DMS53 treated with DMSO at 0.1 percent for 48 hours (cell line): Measurements from ENCODE around the gene TFIP11.

Source experiments
- DNase-seq: peaks from one replicate; lab custom pipeline; 2025; ENCODE audit not compliant: unreplicated experiment; lab: John Stamatoyannopoulos, UW

The TFIP11 gene

DNA sequence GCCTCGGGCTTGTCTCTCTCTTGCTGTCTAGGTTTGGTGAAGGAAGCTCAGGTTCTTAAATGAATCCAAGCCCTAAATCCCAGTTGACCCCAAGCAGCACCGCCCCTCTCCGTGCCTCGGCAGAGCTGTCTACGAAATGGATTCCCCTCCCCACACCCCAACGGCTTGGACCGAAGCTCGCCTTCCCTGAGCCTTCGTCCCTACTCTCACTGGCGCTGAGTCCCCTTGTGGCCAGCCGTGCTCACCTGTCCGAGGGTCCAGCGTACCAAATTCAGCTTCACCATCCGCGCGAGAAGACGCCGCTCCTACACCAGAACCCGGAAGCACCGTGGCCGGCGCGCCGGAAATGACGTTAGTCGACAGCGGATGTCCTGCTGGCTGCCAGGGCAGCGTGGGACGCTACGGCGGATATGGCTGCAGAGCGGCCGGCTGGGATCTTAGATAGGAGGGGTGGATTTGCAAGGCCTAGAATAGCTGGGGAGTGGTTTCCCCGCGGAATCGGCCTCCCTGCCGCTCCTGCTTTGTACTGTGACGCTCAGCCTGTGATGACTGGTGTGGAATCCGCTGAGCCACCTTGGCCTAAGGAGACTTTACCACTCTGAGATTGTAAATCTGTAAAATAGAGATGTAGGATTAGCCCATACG is at the start of gene TFIP11:
TFIP11 (minus strand) TSS at position 325 of the 645 bp plus-strand sequence. CDS start 2,201 bp downstream, outside the sequence.
- peak; percentile 4 for DNase-seq

DNA sequence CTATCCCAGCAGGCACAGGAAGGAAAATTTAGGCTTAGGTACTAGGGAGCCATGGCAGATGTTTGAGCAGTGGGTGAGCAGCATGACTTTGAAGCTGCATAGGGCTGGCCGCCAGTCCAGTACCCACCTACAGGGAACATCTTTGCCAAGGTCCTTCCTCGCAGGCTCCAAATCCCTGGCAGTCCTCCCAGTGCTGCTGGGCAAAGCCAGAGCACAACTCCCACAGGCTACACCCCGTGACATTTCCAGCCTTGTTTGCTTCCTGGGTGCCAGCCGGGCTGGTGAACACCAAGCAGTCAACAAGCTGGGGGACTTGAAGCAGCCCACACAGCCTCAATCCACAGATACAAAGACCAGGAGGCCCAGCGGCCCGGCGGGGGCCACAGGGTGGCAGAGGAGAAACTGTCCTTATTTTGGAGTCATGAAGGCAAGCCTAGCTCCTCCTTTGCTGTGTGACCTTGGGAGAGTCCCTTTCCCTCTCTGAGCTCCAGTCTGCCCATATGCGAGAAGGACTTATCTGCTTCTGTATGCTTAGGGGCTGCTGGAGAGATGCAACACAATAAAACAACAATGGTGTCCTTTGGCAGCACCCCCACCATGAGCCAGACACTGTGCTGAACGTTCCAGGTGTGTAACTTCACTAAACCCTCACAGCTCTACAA is 49.6 kb upstream of the TFIP11 start:
- no peak for DNase-seq

DNA sequence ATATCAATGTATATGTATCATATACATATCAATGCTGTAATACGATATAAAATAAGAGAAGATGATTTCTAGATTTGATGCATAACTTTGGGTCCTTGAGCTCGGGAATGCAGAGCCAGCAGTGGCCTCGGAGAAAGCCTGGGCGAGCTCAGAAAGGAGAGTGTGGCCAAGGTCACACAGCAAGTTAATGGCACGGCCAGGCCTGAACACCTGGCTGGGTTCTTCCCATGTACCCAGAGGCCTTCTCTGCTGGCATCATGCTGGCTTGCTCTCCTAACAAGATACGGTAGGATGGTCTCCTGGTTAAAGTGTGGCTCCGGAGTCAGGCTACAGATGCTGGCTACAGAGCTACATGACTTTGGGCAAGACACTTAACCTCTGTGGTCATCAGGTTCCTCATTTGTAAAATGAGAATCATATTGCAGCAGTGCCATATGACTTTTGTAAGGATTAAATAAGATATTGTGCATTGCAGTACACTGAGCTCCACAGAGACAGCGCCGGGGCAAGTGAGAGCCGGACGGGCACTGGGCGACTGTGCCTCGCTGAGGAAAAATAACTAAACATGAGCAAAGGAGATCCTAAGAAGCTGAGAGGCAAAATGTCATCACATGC is 47.8 kb upstream of the TFIP11 start:
- no peak for DNase-seq

DNA sequence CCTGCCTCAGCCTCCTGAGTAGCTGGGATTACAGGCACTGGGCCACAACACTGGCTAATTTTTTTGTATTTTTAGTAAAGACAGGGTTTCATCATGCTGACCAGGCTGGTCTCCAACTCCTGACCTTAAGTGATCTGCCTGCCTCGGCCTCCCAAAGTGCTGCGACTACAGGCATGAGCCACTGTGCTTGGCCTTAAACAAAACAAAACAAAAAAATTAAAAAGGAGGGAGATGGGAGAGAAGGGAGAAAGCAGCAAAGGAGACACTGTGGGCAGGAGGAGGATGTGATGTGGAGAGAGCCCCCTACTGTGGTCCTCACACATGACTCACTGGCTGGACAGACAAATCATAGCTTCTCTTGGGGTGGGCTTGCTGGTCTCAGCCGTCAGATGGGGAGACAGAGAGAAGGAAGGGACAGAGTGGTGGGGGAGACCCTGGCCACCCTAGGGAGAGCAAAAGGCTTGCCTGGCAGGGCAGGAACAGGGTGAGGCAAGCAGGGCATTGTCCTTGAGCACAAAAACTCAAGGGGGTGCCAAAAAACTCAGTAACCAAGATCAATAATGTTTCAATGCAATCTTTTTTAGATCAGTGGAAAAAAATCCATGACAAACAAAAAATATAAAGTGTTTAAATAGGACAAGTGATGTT is 46.1 kb upstream of the TFIP11 start:
- DNase-seq: no peak

DNA sequence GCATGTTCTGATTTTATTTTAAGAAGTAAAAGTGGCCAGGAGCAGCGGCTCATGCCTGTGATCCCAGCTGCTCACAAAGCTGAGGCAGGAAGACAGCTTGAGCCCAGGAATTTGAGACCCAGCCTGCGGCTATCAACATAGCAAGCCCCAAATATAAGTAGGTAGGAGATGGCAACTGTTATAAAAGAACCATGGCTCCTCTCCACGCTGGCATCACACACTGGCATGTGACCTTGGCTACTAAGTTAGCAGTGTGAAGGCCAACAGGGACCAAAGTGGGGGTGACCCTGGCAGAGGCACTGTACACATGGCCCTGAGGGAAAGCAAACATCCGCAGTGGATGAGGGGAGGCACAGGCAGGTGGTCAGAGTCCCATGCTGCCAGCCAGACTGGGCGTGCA is 44.6 kb upstream of the TFIP11 start:
- DNase-seq: no peak

DNA sequence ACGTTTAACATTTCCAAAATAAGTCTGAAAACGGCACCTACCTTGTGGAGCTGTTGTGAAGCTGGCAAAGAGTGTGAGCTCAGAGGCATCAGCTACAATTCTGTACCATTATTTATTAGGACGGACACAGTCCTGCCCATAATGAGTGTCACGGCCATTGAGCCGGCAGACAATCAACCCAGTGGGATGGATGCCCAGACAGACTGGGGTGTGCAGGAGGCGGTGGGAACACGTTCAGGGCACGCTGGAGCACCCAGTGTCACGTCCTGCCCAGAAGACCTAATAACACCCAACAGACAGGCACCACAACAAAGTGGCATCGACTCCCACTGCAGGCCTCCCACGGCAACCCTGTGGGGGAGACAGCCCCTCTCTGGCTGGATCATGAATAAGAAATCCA is 43.2 kb upstream of the TFIP11 start:
- no peak for DNase-seq

DNA sequence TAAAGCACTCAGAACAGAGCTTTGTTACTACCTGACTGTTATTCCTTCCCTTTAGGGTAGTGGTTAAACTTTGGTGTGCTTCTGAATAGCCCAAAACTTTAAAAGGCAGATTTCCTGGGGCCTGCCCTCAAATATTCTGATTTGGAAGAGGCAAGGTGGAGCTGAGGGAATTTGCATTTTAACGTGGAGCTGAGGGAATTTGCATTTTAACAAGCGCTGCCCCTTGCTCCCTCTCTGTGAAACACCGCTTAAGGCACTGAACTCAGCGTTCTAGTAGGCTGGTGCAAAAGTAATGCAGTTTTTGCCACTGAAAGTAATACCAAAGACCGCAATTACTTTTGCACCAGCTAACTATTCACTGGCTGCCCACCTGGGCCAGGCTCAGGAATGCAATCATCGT is 42.7 kb upstream of the TFIP11 start:
- no peak for DNase-seq

DNA sequence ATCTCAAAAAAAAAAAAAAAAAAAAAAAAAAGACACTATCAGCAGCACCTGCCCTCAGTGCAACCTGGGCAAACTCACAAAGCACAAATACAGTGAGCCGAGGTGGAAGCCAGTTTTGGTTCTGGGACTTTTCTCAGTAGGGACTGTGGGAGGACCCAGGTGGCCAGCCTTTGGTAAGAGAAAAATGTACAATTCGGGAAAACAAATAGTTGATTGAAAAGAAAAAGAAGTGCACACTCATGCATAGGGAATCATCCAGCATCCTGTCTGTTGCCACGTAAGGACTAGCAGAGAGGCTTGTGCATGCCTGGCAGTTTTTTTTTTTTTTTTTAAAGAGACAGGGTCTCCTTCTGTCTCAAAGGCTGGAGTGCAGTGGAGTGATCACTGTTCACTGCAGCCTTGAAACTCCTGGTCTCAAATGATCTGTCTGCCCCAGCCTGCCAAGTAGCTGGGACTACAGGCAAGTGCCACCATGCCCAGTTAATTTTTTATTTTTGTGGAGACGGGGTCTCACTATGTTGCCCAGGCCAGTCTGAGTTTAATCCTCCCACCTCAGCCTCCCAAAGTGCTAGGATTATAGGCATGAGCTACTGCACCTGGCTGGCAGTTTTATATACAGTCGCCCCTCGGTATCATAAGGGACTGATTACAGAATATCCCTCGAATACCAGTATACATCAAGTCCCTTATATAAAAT is 40.9 kb upstream of the TFIP11 start:
- no peak for DNase-seq

DNA sequence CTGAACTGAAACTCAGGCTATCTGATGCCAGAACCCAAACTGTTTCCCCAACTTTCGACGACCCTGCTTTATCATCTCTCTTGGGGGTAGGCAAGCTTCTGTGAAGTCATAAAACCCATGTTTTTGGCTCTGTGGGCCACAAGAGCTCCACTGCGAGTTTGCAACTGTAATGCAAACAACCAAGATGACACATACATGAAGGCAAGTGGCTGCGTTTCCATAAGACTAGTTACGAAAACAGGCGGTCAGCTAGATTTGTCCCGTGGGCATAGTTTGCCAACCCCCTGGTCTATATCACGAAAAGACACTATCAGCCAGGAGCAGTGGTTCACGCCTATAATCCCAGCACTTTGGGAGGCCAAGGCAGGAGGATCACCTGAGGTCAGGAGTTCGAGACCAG is 40.2 kb upstream of the TFIP11 start:
- DNase-seq: no peak

DNA sequence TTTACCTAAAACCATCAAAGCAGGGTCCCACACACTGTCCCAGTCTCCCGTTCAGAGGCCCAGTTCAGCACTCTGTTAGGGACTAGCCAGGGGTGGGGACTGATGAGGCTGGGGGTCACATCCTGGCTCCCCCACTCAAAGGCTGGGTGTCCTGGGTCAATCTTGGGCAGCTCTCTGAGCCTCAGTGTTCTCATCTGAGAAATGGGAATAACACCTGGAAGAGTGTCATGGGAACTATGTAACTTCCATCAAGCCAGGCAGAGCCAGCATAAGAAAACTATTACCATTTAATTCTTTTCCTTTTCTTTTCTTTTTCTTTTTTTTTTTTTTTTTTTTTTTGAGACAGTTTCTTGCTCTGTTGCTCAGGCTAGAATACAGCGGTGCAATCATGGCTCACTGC is 39.3 kb upstream of the TFIP11 start:
- no peak for DNase-seq

DNA sequence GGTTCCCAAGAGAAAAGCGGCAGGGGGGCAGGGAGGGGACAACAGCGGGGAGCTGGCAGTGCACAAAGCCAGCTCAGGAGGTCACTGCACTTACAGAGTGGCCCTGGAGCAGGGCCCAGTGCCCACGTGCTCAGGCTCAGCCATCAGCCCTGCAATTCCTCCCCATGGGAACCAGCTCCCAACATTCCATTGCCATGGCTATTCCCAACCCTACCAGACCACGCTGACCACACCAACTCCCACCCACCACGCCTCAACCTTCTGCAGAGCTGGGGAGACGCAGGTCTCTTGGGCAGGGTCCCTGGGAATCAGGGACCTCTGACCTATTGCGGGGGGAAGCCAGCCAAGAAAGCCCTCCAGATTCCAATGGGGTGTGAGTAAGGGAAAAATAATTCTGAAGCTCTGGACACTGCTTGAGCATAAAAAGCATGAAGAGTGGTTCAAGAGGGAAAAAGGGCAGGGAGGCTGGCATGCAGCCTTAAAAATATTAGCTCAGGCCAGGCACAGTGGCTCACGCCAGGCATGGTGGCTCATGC is 38.3 kb upstream of the TFIP11 start:
- DNase-seq: no peak

DNA sequence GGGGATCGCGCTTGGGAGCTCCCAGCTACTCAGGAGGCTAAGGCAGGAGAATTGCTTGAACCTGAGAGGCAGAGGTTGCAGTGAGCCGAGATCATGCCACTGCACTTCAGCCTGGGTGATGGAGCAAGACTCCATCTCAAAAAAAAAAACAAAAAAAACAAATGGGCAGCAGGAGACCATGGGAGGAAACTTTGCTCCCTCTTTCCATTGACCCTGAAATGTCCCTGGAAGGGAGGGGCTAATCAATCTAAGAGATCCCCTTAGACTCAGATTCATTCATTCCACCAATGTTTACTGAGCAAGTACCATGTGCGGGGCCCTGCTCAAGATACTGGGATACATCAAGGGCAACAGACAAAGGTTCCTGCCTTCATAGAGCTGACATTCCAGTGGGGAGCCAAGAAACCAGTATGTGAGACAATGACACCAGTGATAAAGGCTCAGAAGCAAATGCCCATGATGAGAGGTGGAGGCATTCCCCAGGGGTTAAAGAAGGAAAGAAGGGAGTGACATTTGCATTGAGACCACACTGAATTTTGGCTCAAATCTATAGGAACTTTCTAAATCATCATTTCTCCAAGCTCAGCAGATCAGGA is 37.7 kb upstream of the TFIP11 start:
- DNase-seq: no peak

DNA sequence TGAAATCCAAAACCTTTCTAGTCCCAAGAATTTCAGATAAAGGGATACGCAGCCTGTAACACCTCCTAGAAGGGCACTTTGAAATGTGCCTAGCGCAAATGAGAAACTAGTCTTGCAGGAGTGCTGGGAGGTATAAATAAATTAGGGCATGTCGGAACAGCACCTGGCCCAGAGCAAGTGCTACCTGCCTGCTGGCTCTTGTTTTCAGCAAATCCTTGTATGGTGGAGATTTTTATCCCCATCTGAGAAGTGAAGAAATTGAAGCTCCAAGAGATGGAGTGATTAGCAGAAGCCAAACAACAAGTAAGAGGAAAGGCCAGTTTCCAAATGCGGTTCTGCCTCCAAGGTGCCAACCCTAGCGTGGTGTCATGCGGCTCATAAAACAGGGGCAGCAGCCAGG is 36.7 kb upstream of the TFIP11 start:
- DNase-seq: no peak

DNA sequence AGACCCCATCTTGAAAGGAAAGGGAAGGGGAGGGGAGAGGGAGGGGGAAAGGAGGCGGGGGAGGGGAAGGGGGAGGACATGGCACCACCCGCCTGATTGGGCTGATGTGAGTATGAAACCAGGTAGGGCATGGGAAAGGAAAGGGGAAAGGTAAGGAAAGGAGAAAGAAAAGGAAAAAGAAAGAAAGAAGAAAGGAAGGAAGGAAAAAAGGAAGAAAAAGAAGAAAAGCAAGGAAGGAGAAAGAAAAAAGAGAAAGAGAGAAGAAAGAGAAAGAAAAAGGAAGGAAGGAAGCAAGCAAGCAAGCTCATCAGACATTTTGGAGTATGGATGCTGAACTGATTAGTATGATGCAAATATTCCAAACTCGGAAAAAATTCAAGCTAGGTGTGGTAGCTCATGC is 36.0 kb upstream of the TFIP11 start:
- DNase-seq: no peak

DNA sequence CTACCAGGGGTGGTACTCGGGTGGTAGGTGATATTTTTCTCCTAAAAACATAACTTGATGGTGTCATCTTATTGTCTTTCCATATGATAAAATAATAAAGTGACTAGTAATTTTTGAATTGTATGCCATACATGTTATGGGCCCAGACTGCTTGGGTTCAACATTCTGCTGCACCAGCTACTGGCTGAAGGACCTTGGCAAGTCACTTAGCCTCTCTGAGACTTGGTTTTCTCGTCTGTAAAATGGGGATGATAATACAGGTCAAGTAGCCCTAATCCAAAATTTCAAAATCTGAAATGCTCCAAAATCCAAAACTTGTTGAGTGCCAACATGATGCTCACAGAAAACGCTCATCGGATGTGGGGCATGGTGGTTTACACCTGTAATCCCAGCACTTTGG is 35.6 kb upstream of the TFIP11 start:
- no peak for DNase-seq

DNA sequence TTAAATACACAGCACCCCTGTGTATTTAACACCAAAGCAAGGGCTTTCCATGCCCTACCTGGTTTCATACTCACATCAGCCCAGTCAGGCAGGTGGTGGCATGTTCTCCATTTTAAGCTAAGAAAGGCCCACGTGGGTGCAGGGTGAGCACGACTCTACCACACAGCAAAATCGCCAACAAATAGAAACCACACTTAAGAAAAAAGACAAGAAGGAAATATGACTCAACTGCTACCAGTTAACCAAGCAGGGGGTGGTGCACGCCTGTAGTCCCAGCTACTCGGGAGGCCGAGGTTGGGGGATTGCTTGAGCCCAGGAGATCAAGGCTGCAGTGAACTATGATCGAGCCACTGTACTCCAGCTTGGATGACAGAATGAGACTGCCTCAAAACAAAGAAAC is 35.2 kb upstream of the TFIP11 start:
- DNase-seq: no peak

DNA sequence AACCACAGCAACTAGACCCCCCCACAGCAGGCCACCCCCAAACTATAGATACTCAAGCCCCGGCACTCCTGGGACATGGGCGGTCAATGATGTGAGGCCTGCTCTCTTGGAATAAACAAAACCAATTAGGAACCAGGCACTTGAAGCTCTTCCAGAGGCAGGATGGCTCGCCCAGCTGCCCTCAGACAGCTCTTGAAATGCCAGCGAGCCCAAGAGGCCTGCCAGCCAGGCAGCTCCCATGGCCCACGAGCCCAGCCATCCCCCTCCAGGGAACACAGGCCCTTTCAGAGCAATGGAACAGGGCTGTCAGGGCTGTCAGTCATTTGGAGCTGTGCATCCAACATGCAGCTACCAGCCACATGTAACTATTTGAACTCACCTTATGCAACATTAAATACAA is 34.0 kb upstream of the TFIP11 start:
- no peak for DNase-seq

DNA sequence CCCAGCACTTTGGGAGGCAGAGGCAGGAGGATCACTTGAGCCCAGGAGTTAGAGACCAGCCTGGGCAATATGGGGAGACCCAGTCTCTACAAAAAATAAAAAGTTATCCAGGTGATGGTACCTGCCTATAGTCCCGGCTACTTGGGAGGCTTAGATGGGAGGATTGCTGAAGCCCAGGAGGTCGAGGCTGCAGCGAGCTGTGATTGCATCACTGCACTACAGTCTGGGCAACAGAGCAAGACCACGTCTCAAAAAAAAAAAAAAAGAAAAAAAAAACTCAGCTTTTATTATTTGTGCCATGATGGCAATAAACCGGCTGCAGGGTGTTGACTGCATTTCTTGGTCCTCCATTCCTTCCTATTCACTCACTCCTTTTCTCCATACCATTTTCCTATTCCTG is 33.6 kb upstream of the TFIP11 start:
- DNase-seq: no peak

DNA sequence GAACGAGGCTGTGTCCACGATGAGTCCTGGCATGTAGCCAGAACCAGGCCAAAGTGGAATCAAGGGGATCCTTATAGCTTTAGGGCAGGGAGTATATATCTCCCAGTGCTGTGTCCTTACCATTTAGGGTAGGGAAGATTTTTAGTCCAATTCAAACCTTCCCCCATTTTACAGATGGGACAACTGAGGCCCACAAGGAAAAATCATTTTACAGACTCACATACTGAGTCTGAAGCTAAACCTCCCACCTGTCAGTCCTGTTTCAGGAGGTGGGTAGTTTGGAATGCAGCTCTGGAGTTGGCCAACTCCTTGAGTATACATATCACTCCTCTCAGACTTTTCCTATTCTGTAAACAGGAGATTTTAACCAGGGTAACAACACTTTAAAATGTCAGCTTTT is 33.1 kb upstream of the TFIP11 start:
- DNase-seq: no peak

DNA sequence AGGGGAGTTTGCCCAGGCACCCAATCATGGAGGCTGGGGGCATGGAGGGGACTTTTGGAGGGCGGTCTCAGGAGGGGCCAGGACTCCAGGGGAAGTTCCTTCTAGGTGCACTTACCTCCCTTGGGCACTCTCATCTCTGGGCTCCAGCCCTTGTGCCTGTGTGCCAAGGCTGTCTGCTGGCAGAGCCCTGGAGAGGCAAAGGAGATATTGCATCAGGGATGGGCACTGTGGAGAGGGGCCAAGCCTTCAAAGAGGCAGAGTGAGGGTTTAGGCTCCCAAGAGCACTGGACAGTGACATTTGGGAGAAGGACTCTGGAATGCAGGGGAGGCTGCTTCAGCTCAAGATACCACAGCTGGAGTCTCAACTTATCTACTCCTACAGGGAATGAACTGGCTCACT is 32.2 kb upstream of the TFIP11 start:
- no peak for DNase-seq

DNA sequence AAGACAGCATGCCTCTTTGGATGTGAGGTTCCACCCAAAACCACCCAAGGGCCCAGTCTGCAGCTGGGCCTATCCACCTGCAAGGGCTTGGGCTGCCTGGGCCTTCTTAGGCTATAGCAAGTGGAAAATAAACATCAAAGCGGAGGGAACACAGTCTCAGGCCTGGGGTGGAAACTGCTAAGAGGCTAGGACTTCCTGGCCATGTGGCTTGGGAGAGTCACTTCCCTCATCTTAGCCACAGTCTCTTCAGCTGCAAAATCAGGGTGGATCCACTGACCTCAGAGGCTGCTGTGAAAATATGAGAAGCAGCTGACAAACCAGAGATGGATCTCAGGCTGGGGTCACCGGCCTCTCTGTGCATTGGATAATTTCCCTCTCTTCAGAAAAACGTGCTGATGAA is 30.6 kb upstream of the TFIP11 start:
- DNase-seq: no peak
